CD4-positive, alpha-beta T cell (primary cell): ENCODE results near the gene EDEM2. TPM values are rescaled to one million over a fixed set of nuclear protein-coding genes. Genes with fewer than 3 reads are reported as not detected.
A peak's percentile ranks its signal among the peaks of the same experiment; 100 is the strongest.
"Not testable (repeated sequence)": the region's sequence is repeated elsewhere in the genome, so short reads cannot be mapped to it uniquely, and the experiment has no call there.

Experiments
- ATAC-seq: fragments of 200-7000 bp; cut with Tn5 transposase; one replicate; pipeline ENCODE4 v1.10.0; 2022; ENCODE audit warnings: mild to moderate bottlenecking; ENCODE audit not compliant: poor library complexity
- CTCF ChIA-PET: fragments of 350-600 bp; sonication (Branson Sonifier 250); formaldehyde crosslinking; loops from one replicate; lab custom pipeline; 2021; ENCODE audit warnings: antibody characterized with exemption, inconsistent platforms; lab: Charles Lee
- POLR2A ChIA-PET: fragments of 350-600 bp; sonication (Branson Sonifier 250); formaldehyde crosslinking; loops from one replicate; lab custom pipeline; 2021; ENCODE audit warnings: antibody characterized with exemption, inconsistent platforms; lab: Charles Lee
- DNase-seq, 14 experiments: peaks; one replicate each; pipeline ENCODE4 v3.0.0-alpha.2; 2013 to 2020; ENCODE audit warnings: mixed read lengths in 2 of 14
- H3K27ac ChIP-seq, 2 donors: one replicate each; pipeline versions ENCODE4 v1.5.1 to v1.7.0; 2013; ENCODE audit warnings: low read length in 2 of 2, low read depth in 1 of 2, mild to moderate bottlenecking in 1 of 2
- H3K27me3 ChIP-seq, 2 experiments: 1 replicate in 1 of 2; 2 replicates in 1 of 2; pipeline versions ENCODE4 v1.6.1 to v1.7.0; 2013; ENCODE audit warnings: low read length in 2 of 2, control low read depth in 1 of 2, mild to moderate bottlenecking in 1 of 2, moderate library complexity in 1 of 2; ENCODE audit not compliant: insufficient read depth in 2 of 2, control insufficient read depth in 1 of 2
- H3K36me3 ChIP-seq: one replicate; pipeline ENCODE4 v1.6.1; 2013; ENCODE audit warnings: low read length, control low read depth; ENCODE audit not compliant: insufficient read depth
- H3K4me1 ChIP-seq: one replicate; pipeline ENCODE4 v1.6.1; 2013; ENCODE audit warnings: low read length, control low read depth; ENCODE audit not compliant: insufficient read depth
- H3K4me3 ChIP-seq: one replicate; pipeline ENCODE4 v1.5.1; 2013; ENCODE audit warnings: mild to moderate bottlenecking, low read length, moderate library complexity
- H3K9me3 ChIP-seq, 2 experiments: 1 replicate in 1 of 2; 2 replicates in 1 of 2; pipeline versions ENCODE4 v1.6.1 to v1.7.0; 2013; ENCODE audit warnings: low read length in 2 of 2, mild to moderate bottlenecking in 2 of 2, control low read depth in 1 of 2, moderate library complexity in 1 of 2; ENCODE audit not compliant: control insufficient read depth in 1 of 2, insufficient read depth in 1 of 2
- H3K27ac Mint-ChIP-seq: one replicate; pipeline ENCODE4 v1.8.0; 2020; ENCODE audit warnings: mixed read lengths
- H3K27me3 Mint-ChIP-seq: one replicate; pipeline ENCODE4 v1.8.0; 2021; ENCODE audit warnings: mixed read lengths
- H3K36me3 Mint-ChIP-seq: one replicate; pipeline ENCODE4 v1.8.0; 2021; ENCODE audit warnings: low read depth, mixed read lengths
- H3K4me1 Mint-ChIP-seq: one replicate; pipeline ENCODE4 v1.8.0; 2021; ENCODE audit warnings: low read depth, mixed read lengths
- H3K4me3 Mint-ChIP-seq: one replicate; pipeline ENCODE4 v1.8.0; 2020; ENCODE audit warnings: mild to moderate bottlenecking, mixed read lengths
- H3K9me3 Mint-ChIP-seq: one replicate; pipeline ENCODE4 v1.8.0; 2020; ENCODE audit warnings: mixed read lengths
- CTCF ChIP-seq: fragments of 200-600 bp; IDR thresholded peaks from one replicate; pipeline ENCODE4 v1.8.0; 2022; ENCODE audit warnings: antibody characterized with exemption, mild to moderate bottlenecking
- intact Hi-C, 2 experiments: fragments of 100-400 bp; cut with DNase I in 1 of 2; cut with micrococcal nuclease in 1 of 2; formaldehyde crosslinking; loops; one replicate each; pipeline versions ENCODE4 v1.15.1 to v1.9.0; 2023 to 2025; cut with DNase I, micrococcal nuclease
- total RNA-seq, 174 experiments: library from RNA in 2 of 174; stranded (reverse) in 2 of 174; gene quantifications; one replicate each; pipeline ENCODE4 v1.2.3 and lab custom pipeline; 2021 to 2026

The EDEM2 gene
- total RNA-seq, 2 experiments from 2014 or later, result 12.2 to 12.6 TPM

GRCh38 chr20:35085477-35086225, 61.5 kb downstream of the EDEM2 start:
- Mint-ChIP-seq H3K4me3 (no peak overlapping the region), H3K9me3 (no peaks in the 10 kb centered on the region), H3K36me3 (peaks cover 30% of the 10 kb centered on the region), H3K27me3 (no peaks in the 10 kb centered on the region), H3K27ac (peak overlapping the region; percentile 35), H3K4me1 (peaks cover 62% of the 10 kb centered on the region)
- no peak overlapping the region for H3K27ac ChIP-seq
- DNase-seq (peak in 3 of 14 experiments; percentile 29 to 57 (median 30)), ATAC-seq (peak; percentile 88)
- H3K27me3 ChIP-seq, result no peaks in the 10 kb centered on the region
- no peak overlapping the region for H3K4me3 ChIP-seq
- no peaks in the 10 kb centered on the region for H3K9me3 ChIP-seq
- CTCF ChIA-PET, result interaction anchor here (2.9 kb wide), 1 partner anchor 10 kb away, joined by 19 read pairs; no protein-coding TSS in a partner anchor
- POLR2A ChIA-PET, result no interaction called here
- no peak for TF ChIP-seq CTCF
- intact Hi-C loops, result no loop called here
- H3K36me3 ChIP-seq, result peaks cover 11% of the 10 kb centered on the region
- H3K4me1 ChIP-seq, result peaks cover 20% of the 10 kb centered on the region

- CTCF ChIA-PET, result interaction anchor here (2.9 kb wide), 1 partner anchor 11 kb away, joined by 19 read pairs; no protein-coding TSS in a partner anchor
- H3K4me1 Mint-ChIP-seq, result peaks cover 65% of the 10 kb centered on the region
- DNase-seq, result no peak
- POLR2A ChIA-PET, result no interaction called here
- Histone ChIP-seq H3K27ac (no peak overlapping the region), H3K9me3 (no peaks in the 10 kb centered on the region), H3K4me3 (no peak overlapping the region), H3K27me3 (no peaks in the 10 kb centered on the region), H3K4me1 (peaks cover 19% of the 10 kb centered on the region), H3K36me3 (peaks cover 11% of the 10 kb centered on the region)
- peaks cover 30% of the 10 kb centered on the region for H3K36me3 Mint-ChIP-seq
- intact Hi-C loops, result no loop called here
- no peak overlapping the region for H3K27ac Mint-ChIP-seq
- ATAC-seq, result no peak
- no peaks in the 10 kb centered on the region for H3K9me3 Mint-ChIP-seq
- TF ChIP-seq CTCF, result no peak
- H3K4me3 Mint-ChIP-seq, result no peak overlapping the region
- no peaks in the 10 kb centered on the region for H3K27me3 Mint-ChIP-seq
Measured at GRCh38 chr20:35084998-35085397, 62.1 kb downstream of the EDEM2 start.

GRCh38 chr20:35080348-35080642, 66.8 kb downstream of the EDEM2 start:
- ATAC-seq, H3K27ac Mint-ChIP-seq, intact Hi-C loops, H3K9me3 ChIP-seq, H3K4me3 ChIP-seq, H3K27ac ChIP-seq, H3K9me3 Mint-ChIP-seq, H3K27me3 Mint-ChIP-seq, H3K4me3 Mint-ChIP-seq, H3K27me3 ChIP-seq: not testable (repeated sequence)
- Histone ChIP-seq H3K36me3 (peaks cover 19% of the 10 kb centered on the region), H3K4me1 (peaks cover 13% of the 10 kb centered on the region)
- Mint-ChIP-seq H3K36me3 (peaks cover 44% of the 10 kb centered on the region), H3K4me1 (peaks cover 51% of the 10 kb centered on the region)
- POLR2A ChIA-PET, result interaction anchor here (0.6 to 0.7 kb wide), 2 partner anchors 268 to 1528 kb away, joined by 3 to 4 read pairs; no protein-coding TSS in a partner anchor
- CTCF ChIA-PET, result interaction anchor here (1.3 kb wide), 1 partner anchor 12 kb away, joined by 3 read pairs; no protein-coding TSS in a partner anchor
- DNase-seq, result peak in 1 of 14 experiments; percentile 23
